Heart left ventricle (tissue), 16 donors: ENCODE results near the gene EDNRB. TPM values are rescaled to one million over a fixed set of nuclear protein-coding genes. Genes with fewer than 3 reads are reported as not detected.

Source experiments
- ATAC-seq, 4 donors: fragments of 200-7000 bp; cut with Tn5 transposase; one replicate each; pipeline ENCODE4 v1.9.1; 2020 to 2022; ENCODE audit warnings: moderate library complexity in 4 of 4, mild to moderate bottlenecking in 3 of 4, moderate number of reproducible peaks in 1 of 4
- DNase-seq, 5 donors: peaks; one replicate each; pipeline ENCODE4 v3.0.0-alpha.2; 2020
- H3K27ac ChIP-seq, 12 donors: fragments of 200-600 bp; sonication (generic) in 4 of 12; one replicate each; pipeline versions ENCODE4 v1.5.0 to v1.8.0; 2016 to 2022; ENCODE audit warnings: mild to moderate bottlenecking in 2 of 12
- H3K27me3 ChIP-seq, 9 donors: fragments of 200-600 bp; sonication (generic) in 2 of 9; one replicate each; pipeline versions ENCODE4 v1.5.1 to v1.8.0; 2016 to 2022; ENCODE audit warnings: mild to moderate bottlenecking in 3 of 9
- H3K36me3 ChIP-seq, 9 donors: fragments of 200-600 bp; sonication (generic) in 2 of 9; one replicate each; pipeline versions ENCODE4 v1.5.0 to v1.8.0; 2018 to 2022; ENCODE audit warnings: mild to moderate bottlenecking in 2 of 9
- H3K4me1 ChIP-seq, 12 donors: fragments of 200-600 bp; sonication (generic) in 4 of 12; one replicate each; pipeline versions ENCODE4 v1.5.0 to v1.8.0; 2016 to 2022; ENCODE audit warnings: mild to moderate bottlenecking in 3 of 12
- H3K4me3 ChIP-seq, 12 donors: fragments of 200-600 bp; sonication (generic) in 4 of 12; one replicate each; pipeline versions ENCODE4 v1.5.0 to v1.8.0; 2017 to 2022; ENCODE audit warnings: mild to moderate bottlenecking in 9 of 12, moderate library complexity in 4 of 12
- H3K9me3 ChIP-seq, 12 donors: fragments of 200-600 bp; sonication (generic) in 4 of 12; one replicate each; pipeline versions ENCODE4 v1.5.0 to v1.8.0; 2016 to 2022; ENCODE audit warnings: mild to moderate bottlenecking in 1 of 12
- CTCF ChIP-seq, 12 donors: fragments of 200-600 bp; sonication (generic) in 4 of 12; IDR thresholded peaks; one replicate each; pipeline versions ENCODE4 v1.5.0 to v1.8.0; 2018 to 2022; ENCODE audit warnings: antibody characterized with exemption in 12 of 12, mild to moderate bottlenecking in 5 of 12
- POLR2A ChIP-seq, 2 donors: fragments of 450-650 bp; IDR thresholded peaks; one replicate each; pipeline ENCODE4 v1.6.1; 2017; ENCODE audit warnings: antibody characterized with exemption in 2 of 2, mild to moderate bottlenecking in 2 of 2, moderate library complexity in 2 of 2
- WGBS, 4 donors: extraction: QIAGEN DNeasy Blood & Tissue Kit in 2 of 4; methylation state at CpG; one replicate each; pipeline versions ENCODE4 v1.1.5 to v1.1.7; 2013 to 2018; 5-methylcytosine and 5-hydroxymethylcytosine counted together
- intact Hi-C, 10 donors: fragments of 100-400 bp; cut with DNase I; formaldehyde crosslinking; loops; one replicate each; pipeline versions ENCODE4 v1.11.1 to v1.14.2; 2022
- polyA plus RNA-seq, 2 donors: library from polyadenylated mRNA; stranded (reverse); fragments of 200-250 nt; gene quantifications; one replicate each; pipeline ENCODE4 v1.2.3, GENCODE V29; 2013
- total RNA-seq, 9 donors: library from RNA; depleted of rRNA in 2 of 9; stranded (reverse); fragments of >200 nt in 2 of 9; fragmentation: NEBNext Ultra II Directional in 3 of 9; extraction: Animal tissue kit (Norgen Biotek cat#: 25700) in 3 of 9; gene quantifications; one replicate each; pipeline versions ENCODE4 v1.1.0 to v1.2.4, GENCODE V29; 2016 to 2023
- donor health status: ischemic (EF 13 %, LVEDD 7.1; RV severe dilation, severe dysfunction).
- donor health status: healthy with polysubstance abuse.
- donor health status: DM: no; HTN: yes; CAD: no.
- donor health status: DM: no; HTN: no; CAD: no.
- donor health status: ischemic (EF 25% LVEDD 6.9; RV normal size, moderate dysfunction).
- donor health status: ischemic (EF 25% LVEDD 5.7; RV mildly dilated, moderate dysfunction).
- donor health status: healthy.
- donor health status: DM: yes; HTN: yes; CAD: no.
- donor health status: ischemic (EF 35%, LVEDD 5.7; RV mildly dilated, moderate dysfunction).
- donor health status: nonischemic (EF 11% LVEDD 7.7; RV severe dilation, severe dysfunction).
- donor health status: DM: yes; HTN: yes; CAD: no.
- donor health status: PGD.
- donor health status: ischemic (EF 29% LVEDD 5.4; RV normal size, mild dysfunction).
- donor health status: nonischemic (EF 23%, LVEDD 6.1; RV moderate dilation, normal function).

Gene EDNRB
- total and polyA plus RNA-seq, 11 donors, result 9.8 to 72.0 (median 17.9) TPM

- TF ChIP-seq POLR2A (IDR thresholded peaks at IDR 0.05) (no peak), CTCF (IDR thresholded peaks at IDR 0.05) (no peak)
- Histone ChIP-seq H3K9me3 (peaks cover 0 to 15% (median 8%) of the 10 kb centered on the region in 12 donors), H3K27me3 (no peaks in the 10 kb centered on the region), H3K4me3 (no peak overlapping the region), H3K27ac (peak overlapping the region in 1 of 12 donors; percentile 4), H3K36me3 (peaks cover 0 to 33% (median 5%) of the 10 kb centered on the region in 9 donors), H3K4me1 (peaks cover 0 to 13% (median 4%) of the 10 kb centered on the region in 12 donors)
- WGBS, 4 donors, result 93 to 99% (median 97%) methylated on average over 4 of the region's 4 CpGs
- ATAC-seq (no peak), DNase-seq (no peak)
- intact Hi-C loops, result no loop called here
These were observed 16.2 kb downstream of the EDNRB start for GRCh38 chr13:77902319-77902963.

- peak in 2 of 4 donors; percentile 49 to 59 for ATAC-seq
- Histone ChIP-seq H3K4me1 (peaks cover 0 to 44% (median 19%) of the 10 kb centered on the region in 12 donors), H3K9me3 (peaks cover 0 to 10% (median 6%) of the 10 kb centered on the region in 12 donors), H3K27ac (peak overlapping the region; percentile 27 to 94 (median 82)), H3K4me3 (peak overlapping the region in 1 of 12 donors; percentile 3), H3K36me3 (peaks cover 0 to 27% (median 3%) of the 10 kb centered on the region in 9 donors), H3K27me3 (no peaks in the 10 kb centered on the region)
- 27 to 44% (median 33%) methylated on average over 4 of the region's 4 CpGs for WGBS, 4 donors
- intact Hi-C loops, result loop anchor here in 3 of 10 donors (5.0 to 10.0 kb wide), 4 partner anchors 87 to 227 kb away; no protein-coding TSS in a partner anchor
- TF ChIP-seq CTCF (IDR thresholded peaks at IDR 0.05) (no peak), POLR2A (IDR thresholded peaks at IDR 0.05) (no peak)
- DNase-seq, result no peak
These were observed 20.5 kb downstream of the EDNRB start for GRCh38 chr13:77898097-77898496.

GRCh38 chr13:77896977-77897376 lies 21.7 kb downstream of the EDNRB start:
- intact Hi-C loops, result loop anchor here in 3 of 10 donors (5.0 to 10.0 kb wide), 4 partner anchors 88 to 228 kb away; no protein-coding TSS in a partner anchor

More at GRCh38 chr13:77896977-77897376, 21.7 kb downstream of the EDNRB start:
- Histone ChIP-seq H3K27me3 (no peaks in the 10 kb centered on the region), H3K4me3 (peak overlapping the region in 6 of 12 donors; percentile 2 to 33 (median 19)), H3K9me3 (no peaks in the 10 kb centered on the region), H3K36me3 (peaks cover 0 to 18% (median 0%) of the 10 kb centered on the region in 9 donors), H3K4me1 (peaks cover 0 to 44% (median 19%) of the 10 kb centered on the region in 12 donors), H3K27ac (peak overlapping the region; percentile 27 to 94 (median 82))
- ATAC-seq (peak in 3 of 4 donors; percentile 34 to 65 (median 56)), DNase-seq (no peak)
- 38 to 64% (median 44%) methylated on average over 2 of the region's 2 CpGs for WGBS, 4 donors
- TF ChIP-seq POLR2A (IDR thresholded peaks at IDR 0.05) (no peak), CTCF (IDR thresholded peaks at IDR 0.05) (no peak)
